Stimulated activated CD8-positive, alpha-beta memory T cell treated with anti-CD3 and anti-CD28 coated beads, Interleukin-4, amount 100 ng/mL, for 48 hours (primary cell): Measurements from ENCODE around the gene CYTIP.

Source experiments
- DNase-seq: peaks from one replicate; pipeline ENCODE4 v3.0.0-alpha.2; 2020

CYTIP gene

GRCh38 chr2:157460897-157461296 is 17.0 kb upstream of the CYTIP start:
- no peak for DNase-seq

GRCh38 chr2:157460384-157460837 is 16.5 kb upstream of the CYTIP start:
- DNase-seq: no peak

GRCh38 chr2:157459486-157459885 is 15.6 kb upstream of the CYTIP start:
- DNase-seq: no peak

GRCh38 chr2:157447741-157448140 is 3.9 kb upstream of the CYTIP start:
- DNase-seq: no peak

GRCh38 chr2:157447031-157447430 is 3.1 kb upstream of the CYTIP start:
- DNase-seq: no peak

GRCh38 chr2:157444641-157445040 is 752 bp upstream of the CYTIP start:
- no peak for DNase-seq

GRCh38 chr2:157443090-157443489 is 799 bp downstream of the CYTIP start:
- no peak for DNase-seq

- DNase-seq: no peak
Measured at GRCh38 chr2:157442636-157443035, 1.3 kb downstream of the CYTIP start.

- DNase-seq: no peak
Measured at GRCh38 chr2:157442191-157442590, 1.7 kb downstream of the CYTIP start.

GRCh38 chr2:157441072-157441454 is 2.8 kb downstream of the CYTIP start:
- DNase-seq: no peak

GRCh38 chr2:157440404-157441071 is 3.4 kb downstream of the CYTIP start:
- no peak for DNase-seq

GRCh38 chr2:157439824-157440186 is 4.1 kb downstream of the CYTIP start:
- DNase-seq: peak; percentile 75

- DNase-seq: no peak
Measured at GRCh38 chr2:157438863-157439823, 4.7 kb downstream of the CYTIP start.

GRCh38 chr2:157433394-157433793 is 10.5 kb downstream of the CYTIP start:
- DNase-seq: no peak

- no peak for DNase-seq
Measured at GRCh38 chr2:157432475-157433106, 11.3 kb downstream of the CYTIP start.

- no peak for DNase-seq
Measured at GRCh38 chr2:157431176-157431575, 12.7 kb downstream of the CYTIP start.

GRCh38 chr2:157428500-157429175 is 15.3 kb downstream of the CYTIP start:
- no peak for DNase-seq

GRCh38 chr2:157427922-157428303 is 16.0 kb downstream of the CYTIP start:
- DNase-seq: no peak

- no peak for DNase-seq
Measured at GRCh38 chr2:157427003-157427921, 16.6 kb downstream of the CYTIP start.

- DNase-seq: no peak
Measured at GRCh38 chr2:157426477-157426994, 17.4 kb downstream of the CYTIP start.

- no peak for DNase-seq
Measured at GRCh38 chr2:157424374-157424773, 19.5 kb downstream of the CYTIP start.

- DNase-seq: no peak
Measured at GRCh38 chr2:157421964-157422363, 21.9 kb downstream of the CYTIP start.
